ENCODE measurements around the gene RNF128.

DNA sequence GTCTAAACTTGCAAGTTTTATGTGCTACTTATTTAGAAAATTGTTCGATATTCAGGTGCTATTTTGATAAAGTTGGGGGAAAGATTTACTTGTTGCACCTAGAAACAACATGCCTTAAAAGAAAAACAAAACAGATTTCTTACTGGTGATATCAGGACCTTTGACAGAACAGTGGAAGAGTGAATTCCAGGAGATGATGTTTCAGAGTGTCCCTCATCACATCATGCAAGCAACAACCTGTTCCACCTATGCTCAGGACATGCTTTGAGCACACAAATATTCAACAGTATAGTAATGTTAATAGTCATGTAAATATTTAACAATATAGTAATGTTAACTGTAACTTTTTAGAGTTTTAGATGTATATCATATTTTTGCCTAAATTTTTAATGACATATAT lies 23.9 kb upstream of the RNF128 start:
- TF ChIP-seq, protein P1, sequence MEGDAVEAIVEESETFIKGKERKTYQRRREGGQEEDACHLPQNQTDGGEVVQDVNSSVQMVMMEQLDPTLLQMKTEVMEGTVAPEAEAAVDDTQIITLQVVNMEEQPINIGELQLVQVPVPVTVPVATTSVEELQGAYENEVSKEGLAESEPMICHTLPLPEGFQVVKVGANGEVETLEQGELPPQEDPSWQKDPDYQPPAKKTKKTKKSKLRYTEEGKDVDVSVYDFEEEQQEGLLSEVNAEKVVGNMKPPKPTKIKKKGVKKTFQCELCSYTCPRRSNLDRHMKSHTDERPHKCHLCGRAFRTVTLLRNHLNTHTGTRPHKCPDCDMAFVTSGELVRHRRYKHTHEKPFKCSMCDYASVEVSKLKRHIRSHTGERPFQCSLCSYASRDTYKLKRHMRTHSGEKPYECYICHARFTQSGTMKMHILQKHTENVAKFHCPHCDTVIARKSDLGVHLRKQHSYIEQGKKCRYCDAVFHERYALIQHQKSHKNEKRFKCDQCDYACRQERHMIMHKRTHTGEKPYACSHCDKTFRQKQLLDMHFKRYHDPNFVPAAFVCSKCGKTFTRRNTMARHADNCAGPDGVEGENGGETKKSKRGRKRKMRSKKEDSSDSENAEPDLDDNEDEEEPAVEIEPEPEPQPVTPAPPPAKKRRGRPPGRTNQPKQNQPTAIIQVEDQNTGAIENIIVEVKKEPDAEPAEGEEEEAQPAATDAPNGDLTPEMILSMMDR (conservative IDR thresholded peaks at IDR 0.05): no peak
- no peak for TF ChIP-seq ZFX (IDR thresholded peaks at IDR 0.05)

All from C4-2B (cell line).